Gastroesophageal sphincter (tissue), 4 donors: ENCODE measurements around the gene U2AF2. TPM values are rescaled to one million over a fixed set of nuclear protein-coding genes. Genes with fewer than 3 reads are reported as not detected.
A peak's percentile ranks its signal among the peaks of the same experiment; 100 is the strongest.

Experiments
- ATAC-seq: fragments of 150-250 bp; one replicate; pipeline ENCODE4 v1.9.1; 2016; ENCODE audit warnings: mild to moderate bottlenecking, moderate library complexity
- H3K27ac ChIP-seq, 4 donors: fragments of 200-600 bp; sonication (generic) in 3 of 4; 1 replicate in 3 of 4; 2 replicates in 1 of 4; pipeline ENCODE4 v1.5.1; 2016 to 2019
- H3K27me3 ChIP-seq: fragments of 200-600 bp; sonication (generic); one replicate; pipeline ENCODE4 v1.5.1; 2019
- H3K36me3 ChIP-seq, 2 donors: fragments of 200-600 bp; sonication (generic); one replicate each; pipeline ENCODE4 v1.5.1; 2019; ENCODE audit warnings: control low read depth in 1 of 2
- H3K4me1 ChIP-seq, 3 donors: fragments of 200-600 bp; sonication (generic); 1 replicate in 2 of 3; 2 replicates in 1 of 3; pipeline ENCODE4 v1.5.1; 2016 to 2019; ENCODE audit warnings: control low read depth in 2 of 3
- H3K4me3 ChIP-seq, 2 donors: fragments of 200-600 bp; sonication (generic); one replicate each; pipeline ENCODE4 v1.5.1; 2019; ENCODE audit warnings: mild to moderate bottlenecking in 1 of 2, moderate library complexity in 1 of 2
- H3K9me3 ChIP-seq, 3 donors: fragments of 200-600 bp; sonication (generic); one replicate each; pipeline ENCODE4 v1.5.1; 2017 to 2019; ENCODE audit warnings: control low read depth in 2 of 3
- CTCF ChIP-seq, 4 experiments: fragments of 200-600 bp in 2 of 4; fragments of 450-650 bp in 2 of 4; sonication (generic) in 1 of 4; IDR thresholded peaks; one replicate each; pipeline ENCODE4 v1.5.1; 2017 to 2019; ENCODE audit warnings: antibody characterized with exemption in 4 of 4, mild to moderate bottlenecking in 2 of 4, moderate library complexity in 2 of 4
- EP300 ChIP-seq: sonication (generic); formaldehyde crosslinking; IDR thresholded peaks from one replicate; pipeline ENCODE4 v1.6.1; 2017; ENCODE audit warnings: antibody characterized with exemption, mild to moderate bottlenecking
- POLR2A ChIP-seq, 2 donors: fragments of 450-650 bp; IDR thresholded peaks; one replicate each; pipeline ENCODE4 v1.6.1; 2017; ENCODE audit warnings: antibody characterized with exemption in 2 of 2, mild to moderate bottlenecking in 2 of 2, moderate library complexity in 1 of 2
- POLR2AphosphoS5 ChIP-seq: sonication (generic); formaldehyde crosslinking; IDR thresholded peaks from one replicate; pipeline ENCODE4 v1.6.1; 2017; ENCODE audit warnings: antibody characterized with exemption
- WGBS, 2 donors: methylation state at CpG; one replicate each; pipeline ENCODE4 v1.1.5; 2018; ENCODE audit warnings: low coverage in 1 of 2; 5-methylcytosine and 5-hydroxymethylcytosine counted together
- total RNA-seq, 4 donors: library from RNA; depleted of rRNA; stranded (reverse); fragments of >200 nt; gene quantifications; one replicate each; pipeline ENCODE4 v1.1.0, GENCODE V29; 2016

U2AF2 gene
- total RNA-seq, 4 donors from 2014 or later = 68.9 to 97.9 (median 91.4) TPM

GRCh38 chr19:55702131-55702627, 47.3 kb downstream of the U2AF2 start:
- no peak for ATAC-seq
- TF ChIP-seq EP300 = no peak
- no peak for TF ChIP-seq POLR2A (IDR thresholded peaks at IDR 0.05)
- TF ChIP-seq POLR2AphosphoS5 = no peak
- TF ChIP-seq CTCF (IDR thresholded peaks at IDR 0.05) = no peak

DNA sequence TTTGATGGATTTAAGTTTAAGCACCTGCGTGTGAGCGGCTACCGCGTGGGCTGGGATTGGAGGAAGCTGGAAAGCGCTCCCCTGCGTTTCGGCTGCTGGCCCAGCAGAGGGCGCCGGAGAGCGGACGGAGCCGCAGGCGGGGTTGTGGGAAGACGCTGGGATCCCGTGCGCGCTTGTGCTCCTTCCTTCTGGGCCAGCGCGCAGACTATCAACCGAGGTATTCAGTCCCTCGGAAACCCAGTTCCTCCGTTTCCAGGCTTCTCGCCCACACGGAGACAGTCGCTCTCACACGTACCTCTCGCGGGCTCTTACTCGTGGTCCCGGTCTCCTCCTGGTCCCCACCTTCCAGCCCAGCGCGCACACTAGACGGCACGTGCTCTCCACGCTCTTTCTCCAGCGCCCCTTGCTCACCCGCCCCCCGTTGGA, 49.0 kb downstream of the U2AF2 start:
- H3K4me1 ChIP-seq = no peaks in the 10 kb centered on the region
- no peaks in the 10 kb centered on the region for H3K9me3 ChIP-seq
- H3K36me3 ChIP-seq = peaks cover 0 to 32% of the 10 kb centered on the region in 2 donors
- 67 to 75% methylated on average over 9 to 12 of the region's 38 CpGs for WGBS, 2 donors
- TF ChIP-seq POLR2AphosphoS5 (no peak), CTCF (IDR thresholded peaks at IDR 0.05) (peak in 3 of 4 experiments; percentile 58 to 87 (median 70)), EP300 (no peak), POLR2A (IDR thresholded peaks at IDR 0.05) (no peak)
- peak; percentile 55 for ATAC-seq
- no peaks in the 10 kb centered on the region for H3K27me3 ChIP-seq
- no peak overlapping the region for H3K27ac ChIP-seq
- H3K4me3 ChIP-seq = no peak overlapping the region

More at GRCh38 chr19:55702131-55702627, 47.3 kb downstream of the U2AF2 start:
- Histone ChIP-seq H3K4me1 (no peaks in the 10 kb centered on the region), H3K36me3 (peaks cover 0 to 48% of the 10 kb centered on the region in 2 donors), H3K27me3 (no peaks in the 10 kb centered on the region), H3K9me3 (no peaks in the 10 kb centered on the region), H3K4me3 (no peak overlapping the region), H3K27ac (no peak overlapping the region)
- 53 to 88% methylated on average over 2 to 6 of the region's 13 CpGs for WGBS, 2 donors

DNA sequence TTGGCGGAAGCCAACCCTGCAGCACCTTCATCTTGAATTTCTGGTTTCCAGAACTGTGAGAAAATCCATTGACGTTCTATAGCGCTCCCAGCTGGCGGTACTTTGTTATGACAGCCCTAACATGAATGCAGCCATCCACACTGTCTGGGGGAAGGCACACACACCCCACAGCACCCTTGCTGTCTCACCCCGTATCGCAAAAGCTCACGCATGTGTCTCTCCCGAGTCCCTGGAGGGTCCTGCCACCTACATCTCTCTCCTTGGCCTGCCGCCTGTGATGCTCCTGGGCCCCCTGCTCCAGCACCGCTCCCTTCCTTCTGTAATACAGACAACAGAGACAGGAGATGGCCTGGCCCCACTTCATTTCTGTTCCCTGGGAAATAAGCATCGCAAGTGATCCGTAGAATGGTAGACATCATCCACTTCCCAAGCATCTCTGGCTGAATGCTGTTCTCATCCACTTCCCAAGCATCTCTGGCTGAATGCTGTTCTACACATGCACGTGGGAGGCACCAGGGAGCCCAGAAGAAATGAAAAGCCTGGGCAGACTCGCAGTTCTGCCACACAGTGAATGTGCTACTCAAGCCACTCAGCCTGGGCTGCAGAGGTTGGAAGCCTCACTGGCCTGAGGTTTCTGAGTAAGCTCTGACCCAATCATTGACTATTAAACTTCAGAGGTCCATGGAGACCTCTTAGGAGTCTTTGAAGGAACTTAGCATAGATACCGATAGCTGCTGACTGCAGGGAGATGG, 49.8 kb downstream of the U2AF2 start:
- peaks cover 0 to 23% of the 10 kb centered on the region in 2 donors for H3K36me3 ChIP-seq
- no peak for ATAC-seq
- no peak overlapping the region for H3K27ac ChIP-seq
- WGBS, 2 donors = 90 to 100% methylated on average over 1 to 13 of the region's 15 CpGs
- H3K4me1 ChIP-seq = no peaks in the 10 kb centered on the region
- no peak for TF ChIP-seq POLR2AphosphoS5
- TF ChIP-seq CTCF (IDR thresholded peaks at IDR 0.05) = no peak
- no peak for TF ChIP-seq EP300
- TF ChIP-seq POLR2A (IDR thresholded peaks at IDR 0.05) = no peak
- H3K4me3 ChIP-seq = no peak overlapping the region
- no peaks in the 10 kb centered on the region for H3K27me3 ChIP-seq
- no peaks in the 10 kb centered on the region for H3K9me3 ChIP-seq

DNA sequence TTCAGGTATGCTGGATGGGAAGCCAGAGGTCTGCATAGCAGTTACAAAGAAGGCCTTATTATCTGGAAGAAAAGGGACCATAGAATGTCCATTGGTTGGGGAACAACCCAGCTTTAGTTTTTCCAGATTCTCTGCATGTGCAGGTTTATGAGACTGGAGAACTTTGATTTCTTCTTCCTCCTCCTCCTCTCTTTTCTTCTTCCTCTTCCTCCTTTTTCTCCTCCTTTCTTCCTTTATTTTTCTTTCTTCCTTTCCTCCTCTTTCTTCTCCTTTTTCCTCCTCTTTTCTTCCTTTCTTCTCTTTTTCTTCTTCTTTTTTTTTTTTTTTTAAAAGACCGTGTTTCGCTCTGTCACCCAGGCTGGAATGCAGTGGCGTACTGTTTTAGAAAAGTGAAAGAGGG, 51.1 kb downstream of the U2AF2 start:
- Histone ChIP-seq H3K27ac (no peak overlapping the region), H3K9me3 (no peaks in the 10 kb centered on the region), H3K27me3 (no peaks in the 10 kb centered on the region), H3K4me3 (no peak overlapping the region), H3K4me1 (no peaks in the 10 kb centered on the region), H3K36me3 (peaks cover 0 to 11% of the 10 kb centered on the region in 2 donors)
- WGBS, 2 donors = 83% methylated on average over 1 of the region's 3 CpGs; no CpG with 5 or more reads in 1 of the 2 donors
- no peak for ATAC-seq
- no peak for TF ChIP-seq CTCF (IDR thresholded peaks at IDR 0.05)
- no peak for TF ChIP-seq POLR2AphosphoS5
- no peak for TF ChIP-seq POLR2A (IDR thresholded peaks at IDR 0.05)
- no peak for TF ChIP-seq EP300

- H3K27me3 ChIP-seq = peaks cover 15% of the 10 kb centered on the region
- no peak overlapping the region for H3K4me3 ChIP-seq
- H3K36me3 ChIP-seq = no peaks in the 10 kb centered on the region
- H3K27ac ChIP-seq = no peak overlapping the region
- WGBS, 2 donors = 40 to 50% methylated on average over 1 of the region's 18 CpGs
- no peak for ATAC-seq
- H3K4me1 ChIP-seq = no peaks in the 10 kb centered on the region
- no peaks in the 10 kb centered on the region for H3K9me3 ChIP-seq
- no peak for TF ChIP-seq CTCF (IDR thresholded peaks at IDR 0.05)
- no peak for TF ChIP-seq POLR2A (IDR thresholded peaks at IDR 0.05)
- no peak for TF ChIP-seq EP300
- no peak for TF ChIP-seq POLR2AphosphoS5
Observed at GRCh38 chr19:55711719-55712118, 56.9 kb downstream of the U2AF2 start.
